SHP77 treated with DMSO at 0.1 percent for 48 hours (cell line): ENCODE data around the gene UPK3A.

Source experiments
- DNase-seq: peaks from one replicate; lab custom pipeline; 2025; lab: John Stamatoyannopoulos, UW

The UPK3A gene

GRCh38 chr22:45329530-45329936 is 44.8 kb downstream of the UPK3A start:
- DNase-seq: peak; percentile 94

GRCh38 chr22:45330548-45330947 is 45.8 kb downstream of the UPK3A start:
- no peak for DNase-seq

GRCh38 chr22:45331486-45331885 is 46.7 kb downstream of the UPK3A start:
- no peak for DNase-seq

GRCh38 chr22:45332001-45332400 is 47.3 kb downstream of the UPK3A start:
- no peak for DNase-seq

GRCh38 chr22:45334068-45334467 is 49.3 kb downstream of the UPK3A start:
- no peak for DNase-seq

- no peak for DNase-seq
These were observed 49.8 kb downstream of the UPK3A start for GRCh38 chr22:45334528-45334927.

GRCh38 chr22:45335021-45335818 is 50.5 kb downstream of the UPK3A start:
- DNase-seq: peak; percentile 42

GRCh38 chr22:45335854-45336522 is 51.2 kb downstream of the UPK3A start:
- DNase-seq: no peak

GRCh38 chr22:45336971-45337431 is 52.3 kb downstream of the UPK3A start:
- peak; percentile 61 for DNase-seq

GRCh38 chr22:45337536-45337935 is 52.8 kb downstream of the UPK3A start:
- DNase-seq: no peak

GRCh38 chr22:45338795-45339194 is 54.0 kb downstream of the UPK3A start:
- DNase-seq: no peak

GRCh38 chr22:45340323-45340722 is 55.6 kb downstream of the UPK3A start:
- no peak for DNase-seq

- no peak for DNase-seq
These were observed 56.7 kb downstream of the UPK3A start for GRCh38 chr22:45341498-45341897.

- DNase-seq: no peak
These were observed 58.4 kb downstream of the UPK3A start for GRCh38 chr22:45343143-45343542.

- DNase-seq: no peak
These were observed 59.6 kb downstream of the UPK3A start for GRCh38 chr22:45344334-45344733.
